HG03039 (cell line): ENCODE results near the gene PRPF4.
"Not testable (repeated sequence)": the region's sequence is repeated elsewhere in the genome, so short reads cannot be mapped to it uniquely, and the experiment has no call there.

Experiments used
- ATAC-seq: cut with Tn5 transposase; IDR thresholded peaks from one replicate; pipeline ENCODE4 v1.9.1; 2021; ENCODE audit warnings: mild to moderate bottlenecking, moderate library complexity; ENCODE audit not compliant: unreplicated experiment

PRPF4 gene

DNA sequence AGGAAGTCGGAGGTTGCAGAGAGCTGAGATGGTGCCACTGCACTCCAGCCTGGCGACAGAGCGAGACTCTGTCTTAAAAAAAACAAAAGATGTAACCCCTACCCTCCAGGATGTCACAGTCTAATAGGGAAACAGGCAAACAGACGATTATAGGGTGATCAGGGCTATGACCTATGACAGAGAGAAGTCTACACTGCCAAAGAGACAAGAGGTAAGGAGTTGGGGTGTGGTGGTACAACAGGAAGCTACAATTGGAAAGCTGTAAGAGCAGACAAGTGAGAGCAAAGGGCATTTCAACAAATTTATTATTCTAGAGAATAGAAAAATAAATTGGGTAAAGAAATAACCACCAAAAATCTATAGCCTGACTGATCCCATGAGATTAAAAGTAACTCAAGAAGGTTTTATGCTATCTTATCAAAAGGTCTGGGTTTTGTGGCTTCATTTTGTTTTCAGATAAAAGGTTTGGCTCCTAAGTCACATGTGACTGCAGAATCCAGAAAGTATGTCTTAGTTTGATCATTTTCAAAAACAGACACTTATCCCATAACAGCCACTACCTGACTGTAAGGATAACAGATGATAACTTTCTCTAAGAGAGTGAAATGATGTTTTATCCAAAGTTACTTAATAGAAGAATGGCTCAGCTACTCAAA is 7.4 kb upstream of the PRPF4 start:
- no peak for ATAC-seq

DNA sequence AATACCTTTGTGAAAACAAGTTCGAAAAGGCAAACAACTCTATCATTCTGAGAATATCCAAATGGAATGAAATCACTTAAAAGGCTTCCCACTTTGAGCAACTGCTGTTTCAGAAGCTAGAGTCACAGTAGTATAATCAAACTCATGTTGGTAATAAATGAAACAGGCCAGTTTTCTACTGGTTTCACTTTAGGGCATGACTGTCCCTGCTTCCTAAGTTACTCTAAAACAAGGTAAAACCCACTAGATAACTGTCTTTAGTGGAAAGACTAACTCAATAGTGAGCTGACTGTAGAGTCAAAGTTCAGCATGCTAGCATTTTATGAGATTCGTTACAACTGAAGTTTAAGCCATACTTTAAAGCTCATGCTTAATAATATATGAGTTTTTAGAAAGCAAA is 6.1 kb upstream of the PRPF4 start:
- no peak for ATAC-seq

DNA sequence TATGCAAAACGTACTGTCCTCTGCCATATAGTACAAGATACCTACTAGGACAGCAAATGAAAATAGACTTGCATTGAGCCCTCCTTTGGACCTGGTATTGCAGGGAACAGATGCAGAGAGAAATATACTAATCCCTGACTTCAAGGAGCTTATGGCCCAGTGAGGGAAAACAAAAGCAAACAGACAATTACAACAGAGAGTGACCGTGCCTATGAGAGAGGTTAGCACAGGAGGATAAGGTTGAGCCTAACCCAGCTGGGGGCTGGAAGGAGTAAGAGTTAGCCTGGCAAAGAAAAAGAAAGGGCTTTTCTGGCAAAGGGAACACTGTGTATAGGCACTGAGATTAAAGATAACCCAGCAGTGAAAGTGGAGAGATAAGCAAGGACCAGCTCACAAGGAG is 5.6 kb upstream of the PRPF4 start:
- ATAC-seq = no peak

DNA sequence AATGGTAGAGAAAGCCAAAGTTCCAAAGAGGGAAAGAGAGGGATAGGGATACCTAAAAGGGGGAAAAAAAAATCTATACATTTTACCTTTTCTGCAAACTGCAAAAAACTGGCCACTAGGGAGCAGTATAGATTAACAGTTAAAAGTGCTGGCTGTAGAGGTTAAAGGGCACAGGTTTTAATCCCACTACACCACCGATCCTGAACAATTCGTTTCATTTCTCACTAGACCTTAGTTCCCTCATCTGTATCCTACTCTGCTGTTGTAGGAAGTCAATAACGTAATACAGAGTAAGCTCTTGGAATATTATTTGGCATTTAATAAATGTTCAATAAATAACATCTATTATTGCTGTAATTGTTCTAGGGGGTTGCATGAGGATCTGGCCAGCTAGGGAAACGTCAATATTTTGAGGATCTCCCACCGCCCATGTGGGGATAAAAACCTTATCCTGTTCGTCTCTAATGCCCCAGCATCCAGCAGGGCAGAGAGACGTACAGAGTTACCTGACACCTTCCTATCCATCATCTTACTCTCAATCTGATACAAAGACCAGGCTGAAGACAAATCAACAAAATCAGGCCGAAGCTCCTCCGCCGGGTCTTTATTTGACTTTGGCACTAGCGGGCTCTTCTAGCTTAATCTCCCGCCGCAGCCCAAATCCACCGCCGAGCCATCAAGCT is 843 bp upstream of the PRPF4 start:
- no peak for ATAC-seq

DNA sequence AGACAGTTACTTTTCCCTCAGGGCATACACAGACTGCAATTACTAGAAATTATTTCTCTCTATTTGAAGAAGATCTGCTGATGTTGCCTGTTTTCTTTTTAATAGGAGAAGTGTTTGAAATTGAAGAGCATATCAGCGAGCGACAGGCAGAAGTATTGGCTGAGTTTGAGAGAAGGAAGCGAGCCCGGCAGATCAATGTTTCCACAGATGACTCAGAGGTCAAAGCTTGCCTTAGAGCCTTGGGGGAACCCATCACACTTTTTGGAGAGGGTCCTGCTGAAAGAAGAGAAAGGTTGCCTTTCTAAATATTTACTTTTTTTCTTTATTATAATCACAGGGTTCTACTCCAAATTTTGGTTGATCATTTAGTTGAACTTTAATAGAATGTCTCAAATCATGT is 3.4 kb downstream of the PRPF4 start:
- no peak for ATAC-seq

DNA sequence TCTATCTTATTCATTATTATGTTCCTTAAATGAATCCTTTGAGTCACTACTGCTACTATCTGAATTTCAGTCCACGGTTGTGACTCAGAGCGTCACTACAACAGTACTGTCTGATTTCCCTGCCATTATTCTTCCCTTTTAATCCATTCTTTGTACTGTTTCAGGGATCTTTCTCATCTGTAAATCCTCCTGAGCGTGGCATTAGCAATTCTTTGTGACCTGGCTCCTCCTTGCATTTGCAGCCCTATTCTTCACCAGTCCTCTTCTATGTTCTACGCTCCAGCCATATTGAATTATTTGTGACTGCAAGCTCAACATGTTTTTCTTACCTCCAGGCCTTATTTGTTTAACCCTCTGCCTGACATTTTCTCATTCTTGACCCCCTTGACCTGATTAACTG is 5.9 kb downstream of the PRPF4 start:
- ATAC-seq = no peak

DNA sequence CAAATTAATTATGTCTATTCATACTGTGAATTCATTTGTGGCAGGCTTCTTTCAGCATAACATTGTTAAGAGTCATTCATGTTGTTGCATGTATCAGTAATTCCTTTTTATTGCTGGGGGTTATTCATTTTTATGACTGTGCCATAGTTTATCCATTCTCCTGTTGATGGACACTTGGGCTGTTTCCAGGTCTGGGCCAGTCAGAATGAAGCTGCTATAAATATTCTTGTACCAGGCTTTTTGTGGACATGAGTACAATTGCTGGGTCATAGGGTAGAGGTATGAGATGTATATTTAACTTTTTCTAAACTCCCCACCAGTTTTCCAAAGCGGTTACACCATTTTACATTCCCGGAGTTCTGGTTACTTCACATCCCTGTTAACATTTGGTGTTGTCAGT is 13.6 kb downstream of the PRPF4 start:
- ATAC-seq = no peak

DNA sequence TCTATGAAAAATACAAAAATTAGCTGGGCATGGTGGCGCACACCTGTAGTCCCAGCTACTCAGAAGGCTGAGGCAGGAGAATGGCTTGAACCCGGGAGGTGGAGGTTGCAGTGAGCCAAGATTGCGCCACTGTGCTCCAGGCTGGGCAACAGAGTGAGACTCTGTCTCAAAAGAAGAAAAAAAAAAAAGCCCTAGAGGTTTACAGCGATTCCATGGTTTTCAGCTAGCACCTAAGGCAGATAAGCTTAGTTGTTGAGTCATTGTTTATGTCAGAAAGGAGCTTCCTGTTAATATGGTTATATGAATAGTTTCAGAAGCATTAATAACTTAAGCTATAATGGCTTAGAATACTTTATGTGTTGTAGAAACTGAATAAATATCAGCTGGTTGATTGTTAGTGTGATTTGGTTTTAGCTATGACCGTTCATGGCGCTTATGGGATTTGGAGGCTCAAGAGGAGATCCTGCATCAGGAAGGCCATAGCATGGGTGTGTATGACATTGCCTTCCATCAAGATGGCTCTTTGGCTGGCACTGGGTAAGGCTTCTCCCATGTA is 14.7 kb downstream of the PRPF4 start:
- no peak for ATAC-seq

DNA sequence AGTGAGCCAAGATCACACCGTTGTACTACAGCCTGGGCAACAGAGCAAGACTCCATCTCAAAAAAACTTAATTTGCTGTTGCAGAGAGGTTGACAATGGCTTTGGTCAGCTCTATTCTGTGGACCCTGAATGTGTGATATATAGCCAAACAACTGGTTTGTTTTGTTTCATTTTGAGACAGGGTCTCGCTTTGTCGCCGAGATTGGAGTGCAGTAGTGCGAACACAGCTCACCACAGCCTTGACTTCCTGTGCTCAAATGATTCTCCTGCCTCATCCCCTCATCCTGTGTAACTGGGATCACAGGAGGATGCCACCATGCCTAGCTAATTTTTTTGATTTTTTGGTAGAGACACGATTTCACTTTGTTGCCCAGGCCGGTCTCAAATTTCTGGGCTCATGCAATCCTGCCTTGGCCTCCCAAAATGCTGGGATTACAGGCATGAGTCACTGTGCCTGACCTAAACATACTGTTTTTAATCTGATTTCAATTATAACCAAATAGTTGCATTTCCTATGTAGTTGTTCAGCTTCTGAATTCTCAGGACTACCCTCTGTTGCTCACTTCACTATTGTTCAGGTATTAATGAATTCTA is 17.9 kb downstream of the PRPF4 start:
- no peak for ATAC-seq

DNA sequence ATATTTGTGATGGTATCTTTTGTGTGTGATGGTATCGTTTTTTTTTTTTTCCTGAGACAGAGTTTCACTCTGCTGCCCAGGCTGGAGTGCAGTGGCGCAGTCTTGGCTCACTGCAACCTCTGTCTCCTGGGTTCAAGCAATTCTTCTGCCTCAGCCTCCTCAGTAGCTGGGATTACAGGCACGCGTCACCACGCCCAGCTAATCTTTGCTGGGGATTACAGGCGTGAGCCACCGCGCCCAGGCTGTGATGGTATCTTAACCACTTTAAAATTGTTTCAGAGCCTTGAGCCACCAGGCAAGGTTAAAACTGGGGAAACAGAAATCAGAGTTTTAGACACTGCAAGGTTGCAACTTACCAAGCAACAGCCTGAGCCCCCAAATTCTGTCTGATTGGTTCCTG is 20.8 kb downstream of the PRPF4 start:
- not testable (repeated sequence) for ATAC-seq

DNA sequence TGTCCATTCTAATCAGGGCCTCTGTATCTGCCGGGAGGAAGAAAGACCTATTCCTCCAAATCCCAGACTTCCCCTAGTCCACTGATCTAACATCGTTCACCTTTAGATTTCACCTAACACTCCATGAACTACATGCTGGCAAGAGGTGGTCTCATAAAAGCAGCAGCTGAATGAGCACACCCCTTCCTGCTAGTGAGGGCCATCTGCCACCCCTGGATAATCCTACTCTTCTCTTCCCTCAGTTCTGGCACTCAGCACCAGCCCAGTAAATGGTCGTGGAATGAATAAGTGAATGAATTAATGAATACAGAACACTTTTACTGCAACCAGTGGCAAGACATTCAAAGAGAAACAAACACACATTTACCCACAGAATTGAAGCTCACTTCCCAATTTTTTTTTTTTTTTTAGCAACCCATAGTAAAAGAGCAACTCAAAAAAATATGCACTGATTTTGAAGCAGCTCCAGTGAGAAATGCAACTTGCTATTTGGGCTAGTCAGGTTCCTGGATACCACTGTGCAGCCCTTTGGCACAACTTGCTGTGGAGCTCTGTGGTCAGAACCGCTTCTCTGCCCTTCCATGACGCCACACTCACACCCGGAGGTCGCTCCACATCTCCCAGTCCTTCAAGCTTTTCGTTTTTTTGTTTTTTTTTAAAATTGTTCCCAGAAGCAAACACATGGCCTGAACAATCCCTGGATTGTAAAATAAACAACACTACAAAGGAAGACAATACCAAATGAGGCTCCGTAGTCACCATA is 21.5 kb downstream of the PRPF4 start:
- no peak for ATAC-seq

DNA sequence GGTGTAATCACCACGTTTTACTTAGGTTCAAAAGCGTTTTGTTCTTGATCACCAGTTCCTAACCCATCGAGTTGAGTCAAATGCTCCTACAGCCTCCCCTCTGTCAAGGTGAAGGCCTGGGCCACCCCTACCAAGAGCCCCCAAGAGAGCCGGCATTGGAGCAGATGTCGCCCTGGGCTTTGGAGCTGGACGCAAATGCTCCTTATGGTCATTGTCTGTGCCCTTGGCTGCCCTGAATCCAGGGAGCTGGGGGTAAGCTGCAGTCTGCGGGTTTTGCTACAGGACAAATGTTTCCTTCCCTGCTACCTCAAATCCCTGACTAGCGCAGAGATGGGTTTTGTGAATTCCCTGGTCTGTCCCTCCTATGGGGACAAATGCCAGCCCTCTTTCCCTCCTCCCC is 22.9 kb downstream of the PRPF4 start:
- ATAC-seq = no peak

DNA sequence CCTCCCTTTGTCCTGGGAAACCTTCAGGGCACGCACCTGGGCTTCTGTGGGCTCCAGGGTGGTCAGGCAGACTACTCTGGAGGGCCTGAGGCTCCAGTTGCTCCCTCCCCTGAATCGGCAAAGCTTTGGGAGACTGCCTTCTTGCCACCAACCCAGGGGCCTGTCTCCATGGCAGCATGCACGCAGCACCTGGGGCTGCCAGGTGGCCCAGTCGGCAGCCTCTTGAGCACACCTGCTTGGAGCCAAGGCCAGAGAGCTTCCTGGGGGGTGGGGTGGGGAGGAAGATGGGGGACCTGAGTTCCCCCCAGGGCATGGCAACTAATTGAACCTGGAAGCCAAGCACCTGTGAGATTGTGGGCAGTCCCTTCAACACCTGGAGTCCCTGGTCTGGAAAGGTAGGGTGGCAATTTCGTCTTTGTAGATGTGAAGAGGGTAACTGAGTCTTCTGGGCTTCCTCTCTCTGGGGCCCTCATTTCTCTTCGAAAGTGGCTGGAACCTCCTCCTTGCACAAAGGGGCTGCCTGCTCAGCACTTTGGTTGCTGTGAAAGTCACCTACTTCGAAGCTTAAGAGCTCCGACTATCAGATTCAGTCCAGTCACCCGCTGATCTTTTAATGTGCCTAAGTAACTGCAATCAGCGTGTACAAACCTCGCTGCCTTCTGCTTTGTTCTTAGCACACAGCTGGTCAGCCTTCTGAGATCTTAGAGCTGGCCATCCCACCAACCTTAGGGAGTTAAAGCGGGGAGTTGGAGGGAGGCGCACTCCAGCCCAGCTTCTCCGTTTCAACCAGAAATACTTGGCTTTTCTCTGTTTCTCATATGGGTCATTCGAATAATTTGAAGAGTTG is 23.7 kb downstream of the PRPF4 start:
- ATAC-seq = no peak

DNA sequence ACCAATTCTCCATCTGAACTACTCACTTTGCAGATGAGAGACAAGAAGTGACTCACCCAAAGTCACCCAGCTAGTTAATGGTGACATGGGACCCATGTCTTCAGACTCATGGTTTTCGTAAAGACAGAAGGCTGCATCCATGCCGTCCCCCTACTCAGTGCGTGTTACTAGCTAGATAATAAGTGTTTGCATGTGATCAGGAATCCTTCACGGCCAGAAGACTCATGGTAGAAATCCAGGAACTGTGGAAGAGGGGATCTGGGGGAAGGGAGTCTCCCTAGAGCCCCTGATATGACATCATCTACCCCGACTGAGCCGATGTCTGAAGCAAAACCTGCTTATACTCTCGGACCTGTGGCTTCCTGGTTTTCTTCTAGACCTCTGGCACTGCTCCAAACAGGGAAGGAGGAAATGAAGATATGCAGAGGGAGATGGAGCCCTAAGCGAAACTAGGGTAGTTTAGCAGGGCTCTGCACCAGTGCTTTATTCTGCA is 24.4 kb downstream of the PRPF4 start:
- no peak for ATAC-seq

DNA sequence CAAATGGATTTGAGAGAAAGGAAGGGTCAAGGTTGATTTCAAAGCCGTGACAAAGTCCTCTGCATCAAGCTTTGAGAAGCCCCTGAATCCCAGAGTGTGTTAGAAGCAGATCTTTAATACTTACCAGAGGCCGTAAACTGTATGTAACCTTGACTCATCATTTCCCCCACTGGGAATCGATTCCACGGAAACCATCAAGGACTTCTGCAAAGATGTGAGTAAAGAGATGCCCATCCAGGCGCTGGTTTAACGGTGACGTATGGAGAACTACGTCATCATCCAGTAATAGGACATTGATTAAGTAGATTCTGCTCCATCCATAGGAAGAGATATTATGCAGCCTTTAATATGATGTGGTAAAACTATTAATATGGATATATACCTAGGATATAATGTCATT is 26.1 kb downstream of the PRPF4 start:
- ATAC-seq = no peak

DNA sequence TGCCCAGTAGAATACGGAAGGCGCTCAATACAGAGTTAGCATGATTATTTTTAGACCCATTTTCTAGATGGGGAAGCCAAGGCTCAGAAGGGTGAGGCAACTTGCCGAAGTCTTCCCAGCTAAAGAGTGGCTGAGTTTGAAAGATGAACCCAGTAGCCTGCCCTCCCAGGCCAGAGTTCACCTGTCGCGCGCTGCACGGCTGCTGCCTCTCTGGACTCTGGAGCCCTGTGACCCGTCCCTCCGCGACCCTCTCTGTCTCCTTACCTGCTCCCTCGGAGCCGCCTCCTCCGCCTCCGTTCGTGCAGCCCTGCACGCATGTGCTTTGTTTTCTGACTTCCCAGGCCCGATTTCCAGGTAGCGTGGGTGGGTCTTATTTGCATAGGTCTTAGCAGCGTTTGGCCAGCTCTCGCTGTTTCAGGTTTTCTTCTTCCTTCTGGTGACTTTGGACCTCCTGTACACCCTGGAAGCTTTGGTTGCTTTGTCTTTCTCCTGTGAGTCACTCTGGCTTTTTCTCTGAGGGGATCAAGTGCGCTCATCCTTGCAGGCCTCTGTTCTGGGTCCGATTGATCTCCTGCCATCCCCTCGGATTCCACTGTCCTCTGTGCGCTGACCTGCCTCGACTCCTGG is 27.4 kb downstream of the PRPF4 start, which contains the start of gene RNF183:
RNF183 (minus strand) TSS at position 585 of the 627 bp plus-strand sequence. CDS start 5,192 bp downstream, outside the sequence.
- no peak for ATAC-seq

DNA sequence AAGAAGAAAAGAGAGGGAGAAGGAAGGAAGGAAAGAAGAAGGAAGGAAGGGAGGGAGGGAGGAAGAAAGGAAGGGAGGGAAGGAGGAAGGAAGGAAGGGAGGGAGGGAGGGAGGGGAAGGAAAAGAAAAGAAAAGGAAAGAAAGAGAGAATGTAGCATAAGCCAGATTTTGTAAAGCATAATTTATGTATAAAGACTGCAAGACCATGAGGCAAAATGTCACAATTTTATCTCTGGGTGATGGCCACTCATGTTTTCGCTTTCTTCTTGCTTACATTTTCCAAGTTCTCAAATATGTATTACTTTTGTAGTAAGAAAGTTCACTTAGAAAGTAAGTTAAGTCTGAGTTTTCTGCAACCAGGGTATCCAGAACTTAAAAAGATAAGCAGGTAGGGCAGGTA is 31.1 kb downstream of the PRPF4 start:
- ATAC-seq = no peak

DNA sequence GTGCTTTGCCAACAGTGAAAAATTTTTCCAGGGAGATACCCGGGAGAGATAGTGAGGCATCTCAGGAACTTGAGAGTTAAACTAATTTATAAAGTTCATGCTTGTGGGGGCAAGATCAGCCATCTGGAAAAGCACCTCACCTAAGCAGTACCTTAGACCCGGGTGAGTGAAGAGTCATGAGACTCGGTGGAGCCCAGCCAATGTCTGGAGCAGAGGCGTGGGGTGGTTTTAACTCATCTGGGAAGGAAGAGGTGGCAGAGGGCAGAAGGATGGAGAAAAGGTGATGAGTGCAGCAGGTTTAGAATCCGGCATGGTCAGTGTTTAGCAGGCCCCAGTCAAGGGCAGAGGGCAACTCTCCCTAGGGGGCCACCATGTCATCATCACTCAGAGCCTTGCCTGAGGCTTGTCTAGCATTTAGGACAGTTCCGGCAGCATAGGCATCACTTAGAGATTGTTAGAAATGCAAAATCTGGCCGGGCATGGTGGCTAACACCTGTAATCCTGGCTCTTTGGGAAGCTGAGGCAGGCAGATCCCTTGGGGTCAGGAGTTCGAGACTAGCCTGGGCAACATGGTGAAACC is 32.0 kb downstream of the PRPF4 start:
- no peak for ATAC-seq

DNA sequence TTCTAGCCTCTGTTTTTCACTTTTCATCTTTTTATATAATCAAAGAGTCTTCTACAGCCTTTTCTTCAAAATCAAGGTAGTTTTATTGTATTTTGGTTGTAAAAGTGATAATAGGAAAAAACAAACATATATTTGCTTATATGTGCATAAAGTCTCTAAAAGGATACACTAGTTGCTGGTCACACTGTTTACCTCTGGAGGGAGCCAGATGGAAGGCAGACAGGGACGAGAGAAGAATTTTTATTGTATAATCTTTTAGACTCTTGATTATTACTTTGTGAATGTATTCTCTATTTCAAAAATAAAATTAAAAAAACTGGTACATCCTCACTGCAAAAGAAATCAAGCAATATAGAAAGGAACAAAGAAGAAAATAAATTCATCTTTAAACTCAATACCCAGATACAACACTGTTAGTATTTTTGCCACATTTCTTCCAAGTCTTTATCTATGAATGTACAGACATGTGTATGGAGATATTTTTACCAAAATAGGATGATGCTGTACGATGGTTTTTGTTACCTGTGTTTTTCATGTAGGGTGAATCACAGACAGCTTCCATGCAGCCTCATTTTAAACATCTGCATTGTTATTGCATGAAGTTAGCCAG is 33.9 kb downstream of the PRPF4 start:
- ATAC-seq = no peak
